K562 (cell line): ENCODE results near the gene PPEF2. TPM values are rescaled to one million over a fixed set of nuclear protein-coding genes. Genes with fewer than 3 reads are reported as not detected.

Experiments
- ATAC-seq: fragments of 200-7000 bp; cut with Tn5 transposase; 3 replicates; pipeline ENCODE4 v1.9.1; 2020; ENCODE audit warnings: moderate library complexity
- BruUV-seq: library from RNA; stranded (reverse); fragments of 400-500 nt; replicated peaks from 2 replicates; lab custom pipeline; 2021; lab: Mats Ljungman, UMichigan
- CTCF ChIA-PET: fragments of 300-600 bp; formaldehyde crosslinking; extraction: SDS; loops from one replicate; lab custom pipeline; 2021; ENCODE audit warnings: low intra/inter-chr PET ratio; lab: Yijun Ruan, JAX
- POLR2A ChIA-PET: fragments of 300-600, 350-650 bp; sonication (Branson Sonifier 250); formaldehyde crosslinking; extraction: SDS; loops from one replicate; lab custom pipeline; 2021; ENCODE audit warnings: antibody characterized with exemption, inconsistent platforms; lab: Yijun Ruan, JAX
- DNase-seq, 4 experiments: peaks; one replicate each; pipeline versions ENCODE4 v3.0.0 to v3.0.0-alpha.2; 2011 to 2018; ENCODE audit warnings: low spot score in 3 of 4, mixed read lengths in 3 of 4; ENCODE audit errors: extremely low read depth in 1 of 4
- FAIRE-seq: peaks from 2 replicates; lab custom pipeline; 2011; peaks lifted over from hg19 to GRCh38; lab: Jason Lieb, UNC
- H2AFZ ChIP-seq: 2 replicates; pipeline ENCODE4 v1.6.0; 2011; ENCODE audit warnings: low read depth, low read length, control low read depth, inconsistent platforms
- H3K27ac ChIP-seq: fragments of 200-600 bp; 3 replicates; pipeline ENCODE4 v1.8.0; 2011; ENCODE audit warnings: low read depth, mild to moderate bottlenecking, control low read depth, inconsistent platforms, low read length, moderate library complexity, mixed read lengths; ENCODE audit errors: extremely low read depth
- H3K27me3 ChIP-seq, 2 experiments: fragments of 300-600 bp in 1 of 2; 2 replicates in 1 of 2; 3 replicates in 1 of 2; pipeline versions ENCODE4 v1.6.0 to v1.8.0; 2011; ENCODE audit warnings: inconsistent platforms in 2 of 2, low read length in 2 of 2, mild to moderate bottlenecking in 1 of 2, mixed read lengths in 1 of 2, moderate library complexity in 1 of 2; ENCODE audit not compliant: control insufficient read depth in 2 of 2, insufficient read depth in 2 of 2
- H3K36me3 ChIP-seq: fragments of 300-600 bp; 3 replicates; pipeline ENCODE4 v1.8.0; 2011; ENCODE audit warnings: mild to moderate bottlenecking, low read length, inconsistent platforms; ENCODE audit not compliant: control insufficient read depth, insufficient read depth
- H3K4me1 ChIP-seq, 2 experiments: fragments of 200-600 bp in 1 of 2; replicated peaks in 1 of 2; 2 replicates in 1 of 2; 3 replicates in 1 of 2; pipeline versions ENCODE4 v1.5.1 to v1.8.0; 2011; ENCODE audit warnings: inconsistent platforms in 2 of 2, low read length in 2 of 2, mild to moderate bottlenecking in 1 of 2, mixed read lengths in 1 of 2, moderate library complexity in 1 of 2; ENCODE audit not compliant: control insufficient read depth in 2 of 2, insufficient read depth in 2 of 2
- H3K4me2 ChIP-seq: 2 replicates; pipeline ENCODE4 v1.6.1; 2011; ENCODE audit warnings: low read length, control low read depth, inconsistent platforms, mixed read lengths; ENCODE audit not compliant: insufficient read depth
- H3K4me3 ChIP-seq: fragments of 200-600 bp; sonication (generic), shearing (Covaris generic); 2 replicates; pipeline ENCODE4 v1.5.1; 2016; ENCODE audit warnings: control low read depth, inconsistent platforms
- H3K79me2 ChIP-seq: fragments of 200-600 bp; 3 replicates; pipeline ENCODE4 v1.8.0; 2011; ENCODE audit warnings: low read length, inconsistent platforms; ENCODE audit not compliant: control insufficient read depth, insufficient read depth
- H3K9ac ChIP-seq, 2 experiments: 2 replicates each; pipeline versions ENCODE4 v1.6.0 to v1.6.1; 2011; ENCODE audit warnings: low read depth in 2 of 2, low read length in 2 of 2, control low read depth in 1 of 2, inconsistent platforms in 1 of 2, mild to moderate bottlenecking in 1 of 2, mixed read lengths in 1 of 2; ENCODE audit not compliant: insufficient read depth in 1 of 2
- H3K9me1 ChIP-seq: one replicate; pipeline ENCODE4 v1.6.0; 2011; ENCODE audit warnings: inconsistent platforms, mild to moderate bottlenecking, low read length, moderate library complexity; ENCODE audit not compliant: control insufficient read depth, insufficient read depth
- H3K9me3 ChIP-seq: replicated peaks from 2 replicates; pipeline ENCODE4 v1.5.1; 2011; ENCODE audit warnings: low read depth, low read length, inconsistent platforms; ENCODE audit not compliant: control insufficient read depth, insufficient read depth
- H4K20me1 ChIP-seq: replicated peaks from 2 replicates; pipeline ENCODE4 v1.6.1; 2011; ENCODE audit warnings: low read length, inconsistent platforms, mixed read lengths; ENCODE audit not compliant: control insufficient read depth, insufficient read depth
- ELF1 ChIP-seq: fragments of 200-800 bp; sonication (Bioruptor generic); IDR thresholded peaks from 2 replicates; pipeline ENCODE4 v1.6.1; 2016; ENCODE audit warnings: missing genetic modification characterization, missing compliant biosample characterization
- ELF4 ChIP-seq: fragments of 450-650 bp; formaldehyde crosslinking; IDR thresholded peaks from 2 replicates; pipeline ENCODE4 v1.4.0; 2022; ENCODE audit warnings: missing genetic modification characterization
- GABPB1 ChIP-seq: sonication (generic); formaldehyde crosslinking; IDR thresholded peaks from 2 replicates; pipeline ENCODE4 v1.8.0; 2022; ENCODE audit warnings: mild to moderate bottlenecking, missing genetic modification reagents
- MIER1 ChIP-seq: fragments of 450-650 bp; IDR thresholded peaks from 2 replicates; pipeline ENCODE4 v1.6.1; 2016; ENCODE audit warnings: antibody characterized with exemption, mild to moderate bottlenecking, low read depth
- POU5F1 ChIP-seq: fragments of 150-350 bp; IDR thresholded peaks from 2 replicates; pipeline ENCODE4 v1.6.1; 2014; ENCODE audit warnings: borderline replicate concordance, low read length, low read depth, mild to moderate bottlenecking; ENCODE audit not compliant: partially characterized antibody
- SREBF1 ChIP-seq: fragments of 150-350 bp; IDR thresholded peaks from 2 replicates; pipeline ENCODE4 v1.6.1; 2014; ENCODE audit warnings: antibody characterized with exemption, low read depth, low read length, borderline replicate concordance
- ZFP30 ChIP-seq: fragments of 250-450 bp; sonication (Bioruptor Pico); IDR thresholded peaks from 2 replicates; pipeline ENCODE4 v1.8.0; 2022; ENCODE audit warnings: moderate library complexity, mild to moderate bottlenecking, inconsistent platforms, borderline replicate concordance
- ZNF133 ChIP-seq: fragments of 250-450 bp; sonication (Bioruptor Pico); IDR thresholded peaks from 2 replicates; pipeline ENCODE4 v1.4.0; 2020; ENCODE audit warnings: mild to moderate bottlenecking
- WGBS: fragments of 100-300 bp; shearing (Covaris generic); methylation state at CpG from one replicate; pipeline ENCODE4 v1.1.6; 2016; ENCODE audit warnings: low coverage, mixed read lengths; ENCODE audit not compliant: insufficient coverage; ENCODE audit errors: missing lambda C conversion rate; 5-methylcytosine and 5-hydroxymethylcytosine counted together
- in situ Hi-C: fragments of 300-500 bp; cut with MboI; formaldehyde crosslinking; loops from 4 replicates; pipeline ENCODE4 v1.15.0; 2018; ENCODE audit warnings: inconsistent platforms, mixed read lengths
- intact Hi-C: fragments of 100-400 bp; cut with micrococcal nuclease; formaldehyde crosslinking; loops from 2 replicates; pipeline ENCODE4 v1.14.2; 2022
- polyA plus RNA-seq, 8 experiments: library from polyadenylated mRNA; depleted of rRNA in 4 of 8; stranded (reverse) in 5 of 8; unstranded in 3 of 8; fragments of >200 nt; fragmentation: Nextera tagmentation in 2 of 8; fragmentation: Illumina TruSeq in 1 of 8; extraction: Ambion mirVana in 2 of 8; extraction: Trizol in 1 of 8; gene quantifications; 2 replicates each; pipeline versions ENCODE4 v1.2.1 to v1.2.3, GENCODE V29; 2011 to 2014; ENCODE audit warnings: inconsistent platforms in 1 of 8, missing spikeins in 1 of 8
- total RNA-seq, 7 experiments: library from RNA; depleted of rRNA in 6 of 7; stranded (reverse); fragments of >200 nt in 6 of 7; fragmentation: Illumina TruSeq in 2 of 7; extraction: Trizol in 2 of 7; gene quantifications; 2 replicates each; pipeline versions ENCODE4 v1.2.1 to v1.2.3, GENCODE V29; 2011 to 2021; ENCODE audit warnings: low replicate concordance in 1 of 7
- TF ChIP-seq, protein P1 (sequence below): fragments of 450-650 bp; IDR thresholded peaks from 2 replicates; pipeline ENCODE4 v1.6.1; 2016; ENCODE audit warnings: mild to moderate bottlenecking, moderate library complexity

The PPEF2 gene
- total and polyA plus RNA-seq, 9 of the 15 experiments (the other 6 are each of a cell fraction or from before 2014, with no cell fraction given): not detected

DNA sequence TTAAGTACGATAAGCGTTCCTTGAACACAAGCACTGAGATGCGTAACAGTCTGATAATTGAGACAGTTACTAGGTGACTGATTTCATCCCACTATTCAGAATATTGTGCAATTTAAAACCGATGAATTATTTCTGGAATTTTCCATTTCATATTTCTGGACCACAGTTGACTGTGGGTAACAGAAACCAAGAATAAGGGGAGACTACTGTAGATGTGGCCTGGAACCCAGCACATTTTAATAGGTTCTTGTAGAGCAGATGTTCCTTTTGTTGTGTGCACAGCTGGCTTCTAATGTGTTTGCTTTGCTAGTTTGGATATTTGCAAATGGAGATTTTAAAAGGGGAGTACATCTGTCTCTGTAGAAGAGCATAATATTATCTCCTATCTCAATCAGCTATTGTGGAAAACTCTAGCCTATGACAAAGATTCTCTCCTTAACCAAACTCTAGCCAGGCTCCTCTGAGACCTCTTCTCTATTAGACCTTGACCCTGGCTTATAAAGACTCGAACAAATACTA is 22.1 kb upstream of the PPEF2 start:
- Histone ChIP-seq H3K9me1 (no peaks in the 10 kb centered on the region), H3K4me2 (no peak overlapping the region), H3K36me3 (no peaks in the 10 kb centered on the region), H3K79me2 (no peaks in the 10 kb centered on the region)
- intact Hi-C loops: no loop called here
- WGBS: 62% methylated on average over 5 of the region's 5 CpGs
- TF ChIP-seq GABPB1 (CRISPR knock-in tag) (no peak), ZFP30 (CRISPR knock-in tag) (no peak), MIER1 (no peak), SREBF1 (no peak), ELF1 (tag) (no peak), POU5F1 (no peak), ZNF133 (CRISPR knock-in tag) (no peak), ELF4 (CRISPR knock-in tag) (no peak)
- TF ChIP-seq, protein P1, sequence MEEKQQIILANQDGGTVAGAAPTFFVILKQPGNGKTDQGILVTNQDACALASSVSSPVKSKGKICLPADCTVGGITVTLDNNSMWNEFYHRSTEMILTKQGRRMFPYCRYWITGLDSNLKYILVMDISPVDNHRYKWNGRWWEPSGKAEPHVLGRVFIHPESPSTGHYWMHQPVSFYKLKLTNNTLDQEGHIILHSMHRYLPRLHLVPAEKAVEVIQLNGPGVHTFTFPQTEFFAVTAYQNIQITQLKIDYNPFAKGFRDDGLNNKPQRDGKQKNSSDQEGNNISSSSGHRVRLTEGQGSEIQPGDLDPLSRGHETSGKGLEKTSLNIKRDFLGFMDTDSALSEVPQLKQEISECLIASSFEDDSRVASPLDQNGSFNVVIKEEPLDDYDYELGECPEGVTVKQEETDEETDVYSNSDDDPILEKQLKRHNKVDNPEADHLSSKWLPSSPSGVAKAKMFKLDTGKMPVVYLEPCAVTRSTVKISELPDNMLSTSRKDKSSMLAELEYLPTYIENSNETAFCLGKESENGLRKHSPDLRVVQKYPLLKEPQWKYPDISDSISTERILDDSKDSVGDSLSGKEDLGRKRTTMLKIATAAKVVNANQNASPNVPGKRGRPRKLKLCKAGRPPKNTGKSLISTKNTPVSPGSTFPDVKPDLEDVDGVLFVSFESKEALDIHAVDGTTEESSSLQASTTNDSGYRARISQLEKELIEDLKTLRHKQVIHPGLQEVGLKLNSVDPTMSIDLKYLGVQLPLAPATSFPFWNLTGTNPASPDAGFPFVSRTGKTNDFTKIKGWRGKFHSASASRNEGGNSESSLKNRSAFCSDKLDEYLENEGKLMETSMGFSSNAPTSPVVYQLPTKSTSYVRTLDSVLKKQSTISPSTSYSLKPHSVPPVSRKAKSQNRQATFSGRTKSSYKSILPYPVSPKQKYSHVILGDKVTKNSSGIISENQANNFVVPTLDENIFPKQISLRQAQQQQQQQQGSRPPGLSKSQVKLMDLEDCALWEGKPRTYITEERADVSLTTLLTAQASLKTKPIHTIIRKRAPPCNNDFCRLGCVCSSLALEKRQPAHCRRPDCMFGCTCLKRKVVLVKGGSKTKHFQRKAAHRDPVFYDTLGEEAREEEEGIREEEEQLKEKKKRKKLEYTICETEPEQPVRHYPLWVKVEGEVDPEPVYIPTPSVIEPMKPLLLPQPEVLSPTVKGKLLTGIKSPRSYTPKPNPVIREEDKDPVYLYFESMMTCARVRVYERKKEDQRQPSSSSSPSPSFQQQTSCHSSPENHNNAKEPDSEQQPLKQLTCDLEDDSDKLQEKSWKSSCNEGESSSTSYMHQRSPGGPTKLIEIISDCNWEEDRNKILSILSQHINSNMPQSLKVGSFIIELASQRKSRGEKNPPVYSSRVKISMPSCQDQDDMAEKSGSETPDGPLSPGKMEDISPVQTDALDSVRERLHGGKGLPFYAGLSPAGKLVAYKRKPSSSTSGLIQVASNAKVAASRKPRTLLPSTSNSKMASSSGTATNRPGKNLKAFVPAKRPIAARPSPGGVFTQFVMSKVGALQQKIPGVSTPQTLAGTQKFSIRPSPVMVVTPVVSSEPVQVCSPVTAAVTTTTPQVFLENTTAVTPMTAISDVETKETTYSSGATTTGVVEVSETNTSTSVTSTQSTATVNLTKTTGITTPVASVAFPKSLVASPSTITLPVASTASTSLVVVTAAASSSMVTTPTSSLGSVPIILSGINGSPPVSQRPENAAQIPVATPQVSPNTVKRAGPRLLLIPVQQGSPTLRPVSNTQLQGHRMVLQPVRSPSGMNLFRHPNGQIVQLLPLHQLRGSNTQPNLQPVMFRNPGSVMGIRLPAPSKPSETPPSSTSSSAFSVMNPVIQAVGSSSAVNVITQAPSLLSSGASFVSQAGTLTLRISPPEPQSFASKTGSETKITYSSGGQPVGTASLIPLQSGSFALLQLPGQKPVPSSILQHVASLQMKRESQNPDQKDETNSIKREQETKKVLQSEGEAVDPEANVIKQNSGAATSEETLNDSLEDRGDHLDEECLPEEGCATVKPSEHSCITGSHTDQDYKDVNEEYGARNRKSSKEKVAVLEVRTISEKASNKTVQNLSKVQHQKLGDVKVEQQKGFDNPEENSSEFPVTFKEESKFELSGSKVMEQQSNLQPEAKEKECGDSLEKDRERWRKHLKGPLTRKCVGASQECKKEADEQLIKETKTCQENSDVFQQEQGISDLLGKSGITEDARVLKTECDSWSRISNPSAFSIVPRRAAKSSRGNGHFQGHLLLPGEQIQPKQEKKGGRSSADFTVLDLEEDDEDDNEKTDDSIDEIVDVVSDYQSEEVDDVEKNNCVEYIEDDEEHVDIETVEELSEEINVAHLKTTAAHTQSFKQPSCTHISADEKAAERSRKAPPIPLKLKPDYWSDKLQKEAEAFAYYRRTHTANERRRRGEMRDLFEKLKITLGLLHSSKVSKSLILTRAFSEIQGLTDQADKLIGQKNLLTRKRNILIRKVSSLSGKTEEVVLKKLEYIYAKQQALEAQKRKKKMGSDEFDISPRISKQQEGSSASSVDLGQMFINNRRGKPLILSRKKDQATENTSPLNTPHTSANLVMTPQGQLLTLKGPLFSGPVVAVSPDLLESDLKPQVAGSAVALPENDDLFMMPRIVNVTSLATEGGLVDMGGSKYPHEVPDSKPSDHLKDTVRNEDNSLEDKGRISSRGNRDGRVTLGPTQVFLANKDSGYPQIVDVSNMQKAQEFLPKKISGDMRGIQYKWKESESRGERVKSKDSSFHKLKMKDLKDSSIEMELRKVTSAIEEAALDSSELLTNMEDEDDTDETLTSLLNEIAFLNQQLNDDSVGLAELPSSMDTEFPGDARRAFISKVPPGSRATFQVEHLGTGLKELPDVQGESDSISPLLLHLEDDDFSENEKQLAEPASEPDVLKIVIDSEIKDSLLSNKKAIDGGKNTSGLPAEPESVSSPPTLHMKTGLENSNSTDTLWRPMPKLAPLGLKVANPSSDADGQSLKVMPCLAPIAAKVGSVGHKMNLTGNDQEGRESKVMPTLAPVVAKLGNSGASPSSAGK: no peak
- TF ChIP-seq, all 486 proteins: peak for 0
- FAIRE-seq (no peak), ATAC-seq (no peak), DNase-seq (no peak)
- H3K9me3 ChIP-seq: no peaks in the 10 kb centered on the region
- H4K20me1 ChIP-seq: no peaks in the 10 kb centered on the region
- no peak overlapping the region for H2AFZ ChIP-seq
- H3K4me3 ChIP-seq: no peak overlapping the region
- H3K9ac ChIP-seq: no peak overlapping the region
- POLR2A ChIA-PET: interaction anchor here (1.0 kb wide), 1 partner anchor 19 kb away, joined by 3 read pairs; no protein-coding TSS in a partner anchor
- no peaks in the 10 kb centered on the region for H3K27me3 ChIP-seq
- H3K4me1 ChIP-seq: no peaks in the 10 kb centered on the region
- no TSS peak for BruUV-seq
- in situ Hi-C loops: no loop called here
- CTCF ChIA-PET: no interaction called here
- no peak overlapping the region for H3K27ac ChIP-seq
